IMR-90 (cell line): ENCODE results near the gene MROH2A.

Source experiments
- CTCF ChIP-seq: conservative IDR thresholded peaks from 2 replicates; pipeline ENCODE4 v1.5.1; 2012; ENCODE audit warnings: mild to moderate bottlenecking, low read depth, low read length, improper control_type of control experiment
- POLR2A ChIP-seq: IDR thresholded peaks from 2 replicates; pipeline ENCODE4 v1.6.1; 2012; ENCODE audit warnings: mild to moderate bottlenecking, low read depth, low read length

- TF ChIP-seq CTCF = no peak
- no peak for TF ChIP-seq POLR2A
Measured at GRCh38 chr2:233779722-233780121, 1.6 kb downstream of the MROH2A start.
